ENCODE data around the gene LTBP1. TPM values are rescaled to one million over a fixed set of nuclear protein-coding genes. Genes with fewer than 3 reads are reported as not detected.

Gene LTBP1
- total RNA-seq, 1 donor from 2014 or later = 29.7 TPM

DNA sequence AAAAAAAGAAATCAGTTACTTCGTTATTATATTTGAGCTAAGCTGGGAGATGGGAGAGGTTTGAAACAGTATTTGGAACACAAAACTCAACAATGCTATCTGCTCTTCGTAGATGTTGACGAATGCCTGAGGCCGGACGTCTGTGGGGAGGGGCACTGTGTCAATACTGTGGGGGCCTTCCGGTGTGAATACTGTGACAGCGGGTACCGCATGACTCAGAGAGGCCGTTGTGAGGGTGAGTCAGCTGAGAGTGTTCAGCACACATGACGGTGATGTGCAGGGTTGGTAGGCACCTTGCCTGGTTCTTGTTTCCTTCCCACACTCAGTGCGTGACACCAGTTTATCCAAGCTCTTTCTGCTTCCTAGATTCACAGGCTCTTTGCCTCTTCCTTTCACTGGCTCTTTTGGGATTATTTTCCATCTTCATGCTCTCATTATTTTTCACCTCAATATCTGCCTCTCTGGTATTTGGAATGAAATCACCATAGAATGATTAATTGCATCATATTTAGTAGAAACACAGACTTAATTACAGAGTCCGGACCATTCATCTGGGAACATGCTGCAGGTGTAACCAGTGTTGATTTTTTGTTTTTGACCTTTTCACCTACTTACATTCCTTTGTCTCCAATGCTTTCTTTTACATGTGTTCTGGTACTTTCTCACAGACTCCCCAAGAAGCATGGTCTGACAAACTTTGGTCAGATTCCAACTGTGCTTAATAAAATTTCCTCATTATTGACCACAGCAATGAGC lies 329.1 kb downstream of the LTBP1 start:
- no peak for TF ChIP-seq EZH2 (IDR thresholded peaks at IDR 0.05; ENCODE audit: insufficient read depth, low read length)
- H3K27ac Mint-ChIP-seq (ENCODE audit: unreplicated experiment) = no peak overlapping the region
- Histone ChIP-seq H3K4me1 (ENCODE audit: insufficient read depth, low read length) (peaks cover 15% of the 10 kb centered on the region), H3K27me3 (ENCODE audit: insufficient read depth, low read length) (no peaks in the 10 kb centered on the region), H3K36me3 (ENCODE audit: insufficient read depth, low read length) (peaks cover 22% of the 10 kb centered on the region), H3K4me2 (ENCODE audit: low read length) (peak overlapping the region; percentile 19), H3K9ac (ENCODE audit: low read length) (peak overlapping the region; percentile 74), H3K9me3 (ENCODE audit: insufficient read depth, low read depth, low read length) (no peaks in the 10 kb centered on the region), H3K27ac (ENCODE audit: low read depth, low read length) (peak overlapping the region; percentile 95), H3K4me3 (ENCODE audit: insufficient read depth, low read depth, low read length) (no peak overlapping the region), H2AFZ (ENCODE audit: low read depth, low read length) (no peak overlapping the region), H4K20me1 (ENCODE audit: insufficient read depth, low read length) (no peaks in the 10 kb centered on the region), H3K79me2 (ENCODE audit: insufficient read depth, low read length) (no peaks in the 10 kb centered on the region)
- peaks cover 12% of the 10 kb centered on the region for H3K4me1 Mint-ChIP-seq (ENCODE audit: low read depth, unreplicated experiment)
- no peaks in the 10 kb centered on the region for H3K36me3 Mint-ChIP-seq (ENCODE audit: low read depth, unreplicated experiment)
- no peaks in the 10 kb centered on the region for H3K27me3 Mint-ChIP-seq (ENCODE audit: low read depth, unreplicated experiment)
- H3K4me3 Mint-ChIP-seq (ENCODE audit: unreplicated experiment) = no peak overlapping the region
- DNase-seq (ENCODE audit: low read depth) (peak; percentile 98), FAIRE-seq (peak; percentile 76)
- no peaks in the 10 kb centered on the region for H3K9me3 Mint-ChIP-seq (ENCODE audit: unreplicated experiment)

DNA sequence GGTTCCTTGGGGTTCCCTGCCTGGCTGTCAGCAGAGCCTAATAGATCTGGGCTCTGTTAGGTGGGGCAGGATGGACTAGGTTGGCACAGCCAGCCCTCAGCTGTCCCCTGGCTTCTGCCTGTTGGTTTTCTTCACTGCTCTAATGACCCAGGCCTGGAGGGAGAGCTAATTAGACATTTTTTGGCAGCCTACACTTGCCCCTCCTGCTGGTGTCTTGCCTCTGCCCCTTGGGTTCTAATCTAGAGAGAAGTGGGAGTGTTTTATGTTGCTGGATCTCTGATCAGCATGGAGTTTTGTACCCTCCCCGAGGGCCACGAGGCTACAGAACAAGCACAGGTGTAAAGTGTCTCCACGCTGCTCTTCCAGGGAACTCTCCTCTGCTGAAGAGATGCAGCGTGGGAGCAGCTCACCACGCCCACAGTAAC lies 330.3 kb downstream of the LTBP1 start:
- no peak for DNase-seq (ENCODE audit: low read depth)
- Mint-ChIP-seq H3K27me3 (ENCODE audit: low read depth, unreplicated experiment) (no peaks in the 10 kb centered on the region), H3K4me3 (ENCODE audit: unreplicated experiment) (no peak overlapping the region), H3K27ac (ENCODE audit: unreplicated experiment) (no peak overlapping the region), H3K9me3 (ENCODE audit: unreplicated experiment) (no peaks in the 10 kb centered on the region), H3K4me1 (ENCODE audit: low read depth, unreplicated experiment) (peaks cover 12% of the 10 kb centered on the region), H3K36me3 (ENCODE audit: low read depth, unreplicated experiment) (no peaks in the 10 kb centered on the region)
- Histone ChIP-seq H3K36me3 (ENCODE audit: insufficient read depth, low read length) (peaks cover 26% of the 10 kb centered on the region), H3K79me2 (ENCODE audit: insufficient read depth, low read length) (no peaks in the 10 kb centered on the region), H2AFZ (ENCODE audit: low read depth, low read length) (no peak overlapping the region), H3K27ac (ENCODE audit: low read depth, low read length) (peak overlapping the region; percentile 95), H4K20me1 (ENCODE audit: insufficient read depth, low read length) (no peaks in the 10 kb centered on the region), H3K4me2 (ENCODE audit: low read length) (no peak overlapping the region), H3K4me1 (ENCODE audit: insufficient read depth, low read length) (peaks cover 8% of the 10 kb centered on the region), H3K27me3 (ENCODE audit: insufficient read depth, low read length) (no peaks in the 10 kb centered on the region), H3K9ac (ENCODE audit: low read length) (peak overlapping the region; percentile 11), H3K9me3 (ENCODE audit: insufficient read depth, low read depth, low read length) (no peaks in the 10 kb centered on the region), H3K4me3 (ENCODE audit: insufficient read depth, low read depth, low read length) (no peak overlapping the region)
- no peak for FAIRE-seq
- TF ChIP-seq, protein P1, sequence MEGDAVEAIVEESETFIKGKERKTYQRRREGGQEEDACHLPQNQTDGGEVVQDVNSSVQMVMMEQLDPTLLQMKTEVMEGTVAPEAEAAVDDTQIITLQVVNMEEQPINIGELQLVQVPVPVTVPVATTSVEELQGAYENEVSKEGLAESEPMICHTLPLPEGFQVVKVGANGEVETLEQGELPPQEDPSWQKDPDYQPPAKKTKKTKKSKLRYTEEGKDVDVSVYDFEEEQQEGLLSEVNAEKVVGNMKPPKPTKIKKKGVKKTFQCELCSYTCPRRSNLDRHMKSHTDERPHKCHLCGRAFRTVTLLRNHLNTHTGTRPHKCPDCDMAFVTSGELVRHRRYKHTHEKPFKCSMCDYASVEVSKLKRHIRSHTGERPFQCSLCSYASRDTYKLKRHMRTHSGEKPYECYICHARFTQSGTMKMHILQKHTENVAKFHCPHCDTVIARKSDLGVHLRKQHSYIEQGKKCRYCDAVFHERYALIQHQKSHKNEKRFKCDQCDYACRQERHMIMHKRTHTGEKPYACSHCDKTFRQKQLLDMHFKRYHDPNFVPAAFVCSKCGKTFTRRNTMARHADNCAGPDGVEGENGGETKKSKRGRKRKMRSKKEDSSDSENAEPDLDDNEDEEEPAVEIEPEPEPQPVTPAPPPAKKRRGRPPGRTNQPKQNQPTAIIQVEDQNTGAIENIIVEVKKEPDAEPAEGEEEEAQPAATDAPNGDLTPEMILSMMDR (IDR thresholded peaks at IDR 0.05; ENCODE audit: insufficient read depth, low read depth, low read length) = no peak
- no peak for TF ChIP-seq EZH2 (IDR thresholded peaks at IDR 0.05; ENCODE audit: insufficient read depth, low read length)

DNA sequence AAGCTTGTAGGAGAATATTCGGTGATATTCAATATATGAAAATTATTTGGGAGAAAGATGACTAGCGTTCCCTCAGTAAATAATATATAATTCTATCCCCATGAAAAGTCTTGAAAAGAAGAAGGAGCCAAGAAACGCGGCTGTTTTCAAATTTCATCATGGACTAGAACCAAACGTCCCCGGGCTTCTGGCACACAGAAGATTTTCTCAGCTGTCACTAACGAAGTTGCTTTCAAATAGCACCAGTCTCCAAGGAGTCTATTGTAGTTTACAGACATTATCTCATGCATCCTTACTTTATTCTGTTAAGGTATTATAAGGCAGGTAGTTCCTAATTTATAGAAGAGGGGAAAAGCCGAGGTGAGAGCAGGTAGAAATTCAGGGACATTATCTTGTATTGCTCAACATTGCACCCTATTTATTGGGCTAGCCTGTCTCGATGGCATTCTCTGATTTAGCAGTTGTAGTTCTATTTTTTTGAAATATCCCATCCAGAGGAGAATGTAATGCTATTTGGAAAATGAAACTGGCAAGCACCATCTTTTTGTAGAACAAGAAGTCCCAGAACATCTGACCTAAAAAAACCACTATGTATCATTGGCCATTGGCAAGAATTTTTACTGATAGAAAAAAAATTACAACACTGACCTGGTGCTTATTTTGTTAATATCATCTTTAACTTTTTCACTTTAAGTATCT lies 331.6 kb downstream of the LTBP1 start:
- Histone ChIP-seq H3K79me2 (ENCODE audit: insufficient read depth, low read length) (no peaks in the 10 kb centered on the region), H2AFZ (ENCODE audit: low read depth, low read length) (no peak overlapping the region), H3K4me1 (ENCODE audit: insufficient read depth, low read length) (peaks cover 6% of the 10 kb centered on the region), H3K4me3 (ENCODE audit: insufficient read depth, low read depth, low read length) (no peak overlapping the region), H3K36me3 (ENCODE audit: insufficient read depth, low read length) (peaks cover 26% of the 10 kb centered on the region), H3K9ac (ENCODE audit: low read length) (no peak overlapping the region), H3K27ac (ENCODE audit: low read depth, low read length) (no peak overlapping the region), H3K9me3 (ENCODE audit: insufficient read depth, low read depth, low read length) (no peaks in the 10 kb centered on the region), H3K4me2 (ENCODE audit: low read length) (no peak overlapping the region), H3K27me3 (ENCODE audit: insufficient read depth, low read length) (no peaks in the 10 kb centered on the region), H4K20me1 (ENCODE audit: insufficient read depth, low read length) (no peaks in the 10 kb centered on the region)
- TF ChIP-seq, protein P1 (IDR thresholded peaks at IDR 0.05; ENCODE audit: insufficient read depth, low read depth, low read length) = no peak
- TF ChIP-seq EZH2 (IDR thresholded peaks at IDR 0.05; ENCODE audit: insufficient read depth, low read length) = no peak
- no peak for FAIRE-seq
- H3K36me3 Mint-ChIP-seq (ENCODE audit: low read depth, unreplicated experiment) = no peaks in the 10 kb centered on the region
- H3K27ac Mint-ChIP-seq (ENCODE audit: unreplicated experiment) = no peak overlapping the region
- peaks cover 12% of the 10 kb centered on the region for H3K4me1 Mint-ChIP-seq (ENCODE audit: low read depth, unreplicated experiment)
- no peaks in the 10 kb centered on the region for H3K9me3 Mint-ChIP-seq (ENCODE audit: unreplicated experiment)
- H3K27me3 Mint-ChIP-seq (ENCODE audit: low read depth, unreplicated experiment) = no peaks in the 10 kb centered on the region
- H3K4me3 Mint-ChIP-seq (ENCODE audit: unreplicated experiment) = no peak overlapping the region
- DNase-seq (ENCODE audit: low read depth) = no peak

Measured in astrocyte (in vitro differentiated cells and primary cell).